GM19397 (cell line): Measurements from ENCODE around the gene CHRM4.
"Not testable (repeated sequence)": the region's sequence is repeated elsewhere in the genome, so short reads cannot be mapped to it uniquely, and the experiment has no call there.

Source experiments
- ATAC-seq: cut with Tn5 transposase; IDR thresholded peaks from one replicate; pipeline ENCODE4 v1.9.1; 2021; ENCODE audit warnings: mild to moderate bottlenecking, moderate library complexity; ENCODE audit not compliant: unreplicated experiment

The CHRM4 gene

GRCh38 chr11:46382646-46383403 is 8.8 kb downstream of the CHRM4 start:
- ATAC-seq: no peak

GRCh38 chr11:46381819-46382645 is 9.5 kb downstream of the CHRM4 start:
- ATAC-seq: no peak

- no peak for ATAC-seq
Observed at GRCh38 chr11:46381048-46381818, 10.3 kb downstream of the CHRM4 start, which contains the start of gene MDK. Gene MDK, plus strand, starts transcription at chr11:46381669. Its CDS starts 389 bp downstream, at chr11:46382058.

- no peak for ATAC-seq
Observed at GRCh38 chr11:46380340-46381047, 11.1 kb downstream of the CHRM4 start.

- not testable (repeated sequence) for ATAC-seq
Observed at GRCh38 chr11:46379482-46380293, 11.9 kb downstream of the CHRM4 start.

GRCh38 chr11:46378811-46379481 is 12.6 kb downstream of the CHRM4 start:
- ATAC-seq: no peak

- no peak for ATAC-seq
Observed at GRCh38 chr11:46378296-46378695, 13.3 kb downstream of the CHRM4 start.

- no peak for ATAC-seq
Observed at GRCh38 chr11:46377831-46378230, 13.7 kb downstream of the CHRM4 start.

- ATAC-seq: no peak
Observed at GRCh38 chr11:46377290-46377689, 14.3 kb downstream of the CHRM4 start.

- no peak for ATAC-seq
Observed at GRCh38 chr11:46376258-46377050, 15.1 kb downstream of the CHRM4 start.

- no peak for ATAC-seq
Observed at GRCh38 chr11:46375392-46376101, 16.0 kb downstream of the CHRM4 start.

- ATAC-seq: no peak
Observed at GRCh38 chr11:46374815-46375214, 16.8 kb downstream of the CHRM4 start.

GRCh38 chr11:46373787-46374740 is 17.5 kb downstream of the CHRM4 start:
- no peak for ATAC-seq

GRCh38 chr11:46372501-46372900 is 19.1 kb downstream of the CHRM4 start:
- ATAC-seq: not testable (repeated sequence)

GRCh38 chr11:46372086-46372485 is 19.5 kb downstream of the CHRM4 start:
- ATAC-seq: no peak

- not testable (repeated sequence) for ATAC-seq
Observed at GRCh38 chr11:46371262-46371661, 20.3 kb downstream of the CHRM4 start.

GRCh38 chr11:46370253-46370652 is 21.3 kb downstream of the CHRM4 start:
- ATAC-seq: no peak
